Measurements from ENCODE around the gene PRKD1.

The PRKD1 gene

DNA sequence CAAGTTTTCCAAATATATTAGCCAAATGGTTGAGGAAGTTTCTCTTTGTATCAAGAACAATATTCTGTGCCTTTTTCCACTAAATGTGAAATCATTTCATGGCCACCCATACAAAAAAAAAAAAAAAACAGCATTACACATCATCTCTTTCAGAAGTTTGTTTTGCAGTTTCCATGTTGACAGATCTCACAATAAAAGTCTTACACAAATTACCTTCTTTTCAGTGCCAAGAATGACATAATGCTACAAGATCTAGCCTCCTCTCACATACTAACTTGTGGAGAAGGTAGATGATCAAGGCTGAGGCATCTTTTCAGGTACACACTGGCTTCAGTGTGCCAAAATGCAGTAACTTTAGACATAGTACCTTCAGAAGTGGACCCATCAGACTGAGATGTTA is 35.3 kb downstream of the PRKD1 start:
- no peak overlapping the region for H3K4me3 ChIP-seq (ENCODE audit: control insufficient read depth in 1 of 7, extremely low read depth in 1 of 7, insufficient read depth in 4 of 7, low read depth in 2 of 7, low read length in 6 of 7)
- DNase-seq, result no peak
- CTCF ChIA-PET, result no interaction called here

DNA sequence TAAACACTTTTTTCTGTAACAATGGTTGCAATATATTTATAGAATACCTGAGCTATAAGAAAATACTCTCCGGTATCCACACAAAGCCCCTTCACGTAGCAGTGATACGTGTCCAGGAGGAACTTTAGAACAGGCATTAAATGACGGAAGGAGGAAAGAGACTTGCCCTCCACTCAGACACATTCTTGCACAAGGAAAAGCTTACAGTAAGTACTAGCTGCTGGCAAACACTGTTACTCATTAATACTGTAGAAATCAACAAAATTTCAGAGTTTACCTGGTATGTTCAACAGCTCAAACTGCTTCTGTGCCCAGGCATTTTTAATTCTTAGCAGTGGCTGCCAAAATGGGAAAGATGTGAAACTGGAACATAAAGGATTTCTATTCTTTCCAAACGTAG is 41.7 kb downstream of the PRKD1 start:
- no peak for DNase-seq
- ChIA-PET CTCF (no interaction called here), POLR2A (no interaction called here)
- Histone ChIP-seq H3K27me3 (replicated peaks in 2 of 5; ENCODE audit: control insufficient read depth in 4 of 5, insufficient read depth in 5 of 5, low read length in 4 of 5) (no peaks in the 10 kb centered on the region), H3K4me3 (ENCODE audit: control insufficient read depth in 1 of 7, extremely low read depth in 1 of 7, insufficient read depth in 4 of 7, low read depth in 2 of 7, low read length in 6 of 7) (no peak overlapping the region), H3K9me3 (ENCODE audit: control extremely low read depth in 1 of 5, control insufficient read depth in 4 of 5, insufficient read depth in 2 of 5, low read depth in 1 of 5, low read length in 4 of 5) (no peaks in the 10 kb centered on the region), H3K27ac (ENCODE audit: insufficient read depth in 1 of 2, low read depth in 1 of 2, low read length in 2 of 2, poor library complexity in 1 of 2, severe bottlenecking in 2 of 2) (no peak overlapping the region), H3K36me3 (ENCODE audit: control insufficient read depth in 4 of 4, insufficient read depth in 4 of 4, low read length in 3 of 4) (no peaks in the 10 kb centered on the region), H3K4me1 (ENCODE audit: control extremely low read depth in 1 of 4, control insufficient read depth in 4 of 4, insufficient read depth in 4 of 4, low read length in 3 of 4) (no peaks in the 10 kb centered on the region)
- WGBS (ENCODE audit: insufficient coverage), result 83% methylated on average over 1 of the region's 5 CpGs

More for the DNA sequence above, 35.3 kb downstream of the PRKD1 start:
- POLR2A ChIA-PET, result no interaction called here
- no peaks in the 10 kb centered on the region for H3K9me3 ChIP-seq (ENCODE audit: control extremely low read depth in 1 of 5, control insufficient read depth in 4 of 5, insufficient read depth in 2 of 5, low read depth in 1 of 5, low read length in 4 of 5)
- no peaks in the 10 kb centered on the region for H3K27me3 ChIP-seq (replicated peaks in 2 of 5; ENCODE audit: control insufficient read depth in 4 of 5, insufficient read depth in 5 of 5, low read length in 4 of 5)
- H3K27ac ChIP-seq (ENCODE audit: insufficient read depth in 1 of 2, low read depth in 1 of 2, low read length in 2 of 2, poor library complexity in 1 of 2, severe bottlenecking in 2 of 2), result no peak overlapping the region
- no peaks in the 10 kb centered on the region for H3K36me3 ChIP-seq (ENCODE audit: control insufficient read depth in 4 of 4, insufficient read depth in 4 of 4, low read length in 3 of 4)
- H3K4me1 ChIP-seq (ENCODE audit: control extremely low read depth in 1 of 4, control insufficient read depth in 4 of 4, insufficient read depth in 4 of 4, low read length in 3 of 4), result no peaks in the 10 kb centered on the region

DNA sequence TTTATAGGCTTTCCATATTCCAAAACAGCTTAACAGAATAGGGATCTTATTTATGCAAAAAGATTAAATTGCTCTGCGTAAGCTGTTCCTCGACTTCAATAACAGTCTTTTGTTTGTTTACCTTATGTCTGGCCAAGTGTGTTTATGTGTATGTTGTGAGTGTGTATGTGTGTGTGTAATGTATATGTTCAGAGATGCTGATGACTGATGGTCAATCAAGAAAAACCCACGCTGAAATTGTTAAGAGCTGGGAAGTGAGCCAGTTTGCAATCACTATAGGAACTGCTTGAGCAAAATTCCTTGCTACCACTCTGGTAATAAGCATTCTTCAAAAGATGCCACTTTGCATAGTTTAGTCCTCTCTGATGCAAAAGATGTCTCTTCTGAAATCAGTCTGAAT is 59.6 kb downstream of the PRKD1 start:
- H3K9me3 ChIP-seq (ENCODE audit: control extremely low read depth in 1 of 5, control insufficient read depth in 4 of 5, insufficient read depth in 2 of 5, low read depth in 1 of 5, low read length in 4 of 5), result no peaks in the 10 kb centered on the region
- no peak overlapping the region for H3K4me3 ChIP-seq (ENCODE audit: control insufficient read depth in 1 of 7, extremely low read depth in 1 of 7, insufficient read depth in 4 of 7, low read depth in 2 of 7, low read length in 6 of 7)
- 86% methylated on average over 1 of the region's 3 CpGs for WGBS (ENCODE audit: insufficient coverage)
- H3K36me3 ChIP-seq (ENCODE audit: control insufficient read depth in 4 of 4, insufficient read depth in 4 of 4, low read length in 3 of 4), result no peaks in the 10 kb centered on the region
- ChIA-PET CTCF (no interaction called here), POLR2A (no interaction called here)
- no peaks in the 10 kb centered on the region for H3K4me1 ChIP-seq (ENCODE audit: control extremely low read depth in 1 of 4, control insufficient read depth in 4 of 4, insufficient read depth in 4 of 4, low read length in 3 of 4)
- H3K27ac ChIP-seq (ENCODE audit: insufficient read depth in 1 of 2, low read depth in 1 of 2, low read length in 2 of 2, poor library complexity in 1 of 2, severe bottlenecking in 2 of 2), result no peak overlapping the region
- no peaks in the 10 kb centered on the region for H3K27me3 ChIP-seq (replicated peaks in 2 of 5; ENCODE audit: control insufficient read depth in 4 of 5, insufficient read depth in 5 of 5, low read length in 4 of 5)
- no peak for DNase-seq

DNA sequence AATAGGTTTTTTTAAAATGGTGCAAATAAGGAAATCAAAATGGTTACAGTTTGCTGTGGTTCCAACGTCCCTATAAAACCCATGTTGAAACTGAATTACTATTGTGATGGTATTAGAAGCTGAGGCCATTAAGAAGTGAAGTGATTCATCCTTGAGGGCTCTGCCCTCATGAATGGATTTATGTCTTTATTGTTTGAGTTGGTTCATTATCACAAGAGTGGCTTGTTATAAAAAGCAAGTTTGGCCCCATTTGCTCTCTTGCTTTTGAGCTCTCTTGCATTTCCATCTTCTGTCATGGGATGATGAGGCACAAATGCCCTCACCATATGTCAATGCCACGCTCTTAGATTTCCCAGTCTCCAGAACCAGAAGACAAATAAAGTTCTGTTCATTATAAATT is 62.3 kb downstream of the PRKD1 start:
- CTCF ChIA-PET, result no interaction called here
- WGBS (ENCODE audit: insufficient coverage), result 60% methylated on average over 1 of the region's 2 CpGs
- no peak overlapping the region for H3K4me3 ChIP-seq (ENCODE audit: control insufficient read depth in 1 of 7, extremely low read depth in 1 of 7, insufficient read depth in 4 of 7, low read depth in 2 of 7, low read length in 6 of 7)

DNA sequence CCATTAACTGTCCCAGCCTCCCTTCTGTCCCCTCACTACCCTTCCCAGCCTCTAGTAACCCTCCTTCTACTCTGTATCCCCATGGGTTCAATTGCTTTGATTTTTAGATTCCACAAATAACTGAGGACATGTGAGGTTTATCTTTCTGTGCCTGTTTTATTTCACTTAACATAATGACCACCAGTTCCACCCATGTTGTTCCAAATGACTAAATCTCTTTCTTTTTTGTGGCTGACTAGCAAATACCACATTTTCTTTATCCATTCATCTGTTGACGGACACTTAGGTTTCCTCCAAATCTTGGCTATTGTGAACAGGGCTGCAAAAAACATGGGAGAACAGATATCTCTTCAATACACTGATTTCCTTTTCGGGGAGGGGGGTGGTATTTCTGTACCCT is 65.7 kb downstream of the PRKD1 start:
- ChIA-PET CTCF (interaction anchor here (0.9 kb wide), 1 partner anchor 23 kb away, joined by 3 read pairs; no protein-coding TSS in a partner anchor), POLR2A (no interaction called here)
- Histone ChIP-seq H3K36me3 (ENCODE audit: control insufficient read depth in 4 of 4, insufficient read depth in 4 of 4, low read length in 3 of 4) (no peaks in the 10 kb centered on the region), H3K27me3 (replicated peaks in 2 of 5; ENCODE audit: control insufficient read depth in 4 of 5, insufficient read depth in 5 of 5, low read length in 4 of 5) (no peaks in the 10 kb centered on the region), H3K9me3 (ENCODE audit: control extremely low read depth in 1 of 5, control insufficient read depth in 4 of 5, insufficient read depth in 2 of 5, low read depth in 1 of 5, low read length in 4 of 5) (no peaks in the 10 kb centered on the region), H3K4me3 (ENCODE audit: control insufficient read depth in 1 of 7, extremely low read depth in 1 of 7, insufficient read depth in 4 of 7, low read depth in 2 of 7, low read length in 6 of 7) (no peak overlapping the region), H3K4me1 (ENCODE audit: control extremely low read depth in 1 of 4, control insufficient read depth in 4 of 4, insufficient read depth in 4 of 4, low read length in 3 of 4) (no peaks in the 10 kb centered on the region), H3K27ac (ENCODE audit: insufficient read depth in 1 of 2, low read depth in 1 of 2, low read length in 2 of 2, poor library complexity in 1 of 2, severe bottlenecking in 2 of 2) (no peak overlapping the region)
- DNase-seq, result no peak
- WGBS (ENCODE audit: insufficient coverage), result no CpG with 5 or more reads among the region's 2 CpGs

More for the DNA sequence above, 62.3 kb downstream of the PRKD1 start:
- no peaks in the 10 kb centered on the region for H3K36me3 ChIP-seq (ENCODE audit: control insufficient read depth in 4 of 4, insufficient read depth in 4 of 4, low read length in 3 of 4)
- H3K4me1 ChIP-seq (ENCODE audit: control extremely low read depth in 1 of 4, control insufficient read depth in 4 of 4, insufficient read depth in 4 of 4, low read length in 3 of 4), result no peaks in the 10 kb centered on the region
- H3K27ac ChIP-seq (ENCODE audit: insufficient read depth in 1 of 2, low read depth in 1 of 2, low read length in 2 of 2, poor library complexity in 1 of 2, severe bottlenecking in 2 of 2), result no peak overlapping the region
- POLR2A ChIA-PET, result no interaction called here
- no peaks in the 10 kb centered on the region for H3K27me3 ChIP-seq (replicated peaks in 2 of 5; ENCODE audit: control insufficient read depth in 4 of 5, insufficient read depth in 5 of 5, low read length in 4 of 5)
- DNase-seq, result no peak
- no peaks in the 10 kb centered on the region for H3K9me3 ChIP-seq (ENCODE audit: control extremely low read depth in 1 of 5, control insufficient read depth in 4 of 5, insufficient read depth in 2 of 5, low read depth in 1 of 5, low read length in 4 of 5)

DNA sequence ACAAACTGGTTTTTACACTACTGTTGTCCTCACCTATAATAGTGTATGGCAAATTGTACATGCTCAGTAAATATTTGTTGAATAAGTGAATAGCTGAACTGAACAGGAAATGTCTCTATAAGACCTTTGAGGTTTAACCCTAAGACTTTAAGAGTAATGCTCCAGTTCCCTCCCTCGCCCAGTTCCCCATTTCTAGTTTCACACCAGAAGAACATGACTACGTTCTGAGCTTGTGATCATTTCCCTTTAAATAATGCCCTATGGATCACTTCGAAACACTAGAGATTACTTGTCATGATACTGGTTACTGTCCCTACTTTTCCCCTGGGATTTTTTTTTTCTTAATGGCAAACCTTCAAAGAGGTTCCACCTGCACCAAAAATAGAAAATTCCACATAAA is 69.3 kb downstream of the PRKD1 start:
- Histone ChIP-seq H3K4me1 (ENCODE audit: control extremely low read depth in 1 of 4, control insufficient read depth in 4 of 4, insufficient read depth in 4 of 4, low read length in 3 of 4) (no peaks in the 10 kb centered on the region), H3K9me3 (ENCODE audit: control extremely low read depth in 1 of 5, control insufficient read depth in 4 of 5, insufficient read depth in 2 of 5, low read depth in 1 of 5, low read length in 4 of 5) (peaks cover 0 to 2% (median 0%) of the 10 kb centered on the region in 5 experiments), H3K4me3 (ENCODE audit: control insufficient read depth in 1 of 7, extremely low read depth in 1 of 7, insufficient read depth in 4 of 7, low read depth in 2 of 7, low read length in 6 of 7) (no peak overlapping the region), H3K27ac (ENCODE audit: insufficient read depth in 1 of 2, low read depth in 1 of 2, low read length in 2 of 2, poor library complexity in 1 of 2, severe bottlenecking in 2 of 2) (no peak overlapping the region), H3K36me3 (ENCODE audit: control insufficient read depth in 4 of 4, insufficient read depth in 4 of 4, low read length in 3 of 4) (no peaks in the 10 kb centered on the region), H3K27me3 (replicated peaks in 2 of 5; ENCODE audit: control insufficient read depth in 4 of 5, insufficient read depth in 5 of 5, low read length in 4 of 5) (no peaks in the 10 kb centered on the region)
- peak in 2 of 3 donors; percentile 0 to 21 for DNase-seq
- ChIA-PET POLR2A (no interaction called here), CTCF (no interaction called here)
- WGBS (ENCODE audit: insufficient coverage), result 52% methylated on average over 3 of the region's 3 CpGs

DNA sequence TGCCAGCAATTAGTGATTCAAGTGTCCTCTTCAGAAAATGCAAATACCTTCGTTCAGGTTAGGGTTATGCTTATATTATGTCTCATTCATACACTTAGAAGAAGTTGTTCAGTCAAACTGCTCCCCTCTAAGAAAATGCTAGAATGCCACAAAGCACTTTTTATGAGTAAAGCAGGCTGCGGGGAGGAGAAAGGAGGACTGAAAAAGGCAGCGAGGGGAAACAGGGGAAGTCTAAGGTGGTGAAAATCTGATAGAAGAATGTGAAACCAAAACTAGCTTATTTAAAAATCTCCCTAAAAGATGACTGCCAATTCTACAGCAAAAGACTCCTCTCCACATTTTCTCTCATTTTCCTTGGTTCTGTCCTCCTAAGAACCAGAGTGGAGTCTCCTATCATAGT is 70.1 kb downstream of the PRKD1 start:
- Histone ChIP-seq H3K4me1 (ENCODE audit: control extremely low read depth in 1 of 4, control insufficient read depth in 4 of 4, insufficient read depth in 4 of 4, low read length in 3 of 4) (no peaks in the 10 kb centered on the region), H3K4me3 (ENCODE audit: control insufficient read depth in 1 of 7, extremely low read depth in 1 of 7, insufficient read depth in 4 of 7, low read depth in 2 of 7, low read length in 6 of 7) (no peak overlapping the region), H3K36me3 (ENCODE audit: control insufficient read depth in 4 of 4, insufficient read depth in 4 of 4, low read length in 3 of 4) (no peaks in the 10 kb centered on the region), H3K27me3 (replicated peaks in 2 of 5; ENCODE audit: control insufficient read depth in 4 of 5, insufficient read depth in 5 of 5, low read length in 4 of 5) (no peaks in the 10 kb centered on the region), H3K9me3 (ENCODE audit: control extremely low read depth in 1 of 5, control insufficient read depth in 4 of 5, insufficient read depth in 2 of 5, low read depth in 1 of 5, low read length in 4 of 5) (peaks cover 0 to 2% (median 0%) of the 10 kb centered on the region in 5 experiments), H3K27ac (ENCODE audit: insufficient read depth in 1 of 2, low read depth in 1 of 2, low read length in 2 of 2, poor library complexity in 1 of 2, severe bottlenecking in 2 of 2) (no peak overlapping the region)
- peak in 1 of 3 donors; percentile 8 for DNase-seq
- WGBS (ENCODE audit: insufficient coverage), result no CpG with 5 or more reads among the region's 3 CpGs
- ChIA-PET CTCF (no interaction called here), POLR2A (no interaction called here)

All from common myeloid progenitor, CD34-positive (primary cell).